ENCODE data around the gene MYOZ3. TPM values are rescaled to one million over a fixed set of nuclear protein-coding genes. Genes with fewer than 3 reads are reported as not detected.

Gene MYOZ3
- total RNA-seq, 1 experiment from 2014 or later = not detected

- Histone ChIP-seq H2AFZ (no peak overlapping the region), H3K4me3 (no peak overlapping the region), H4K20me1 (ENCODE audit: insufficient read depth) (no peaks in the 10 kb centered on the region), H3K36me3 (ENCODE audit: low read depth) (no peaks in the 10 kb centered on the region), H3K79me2 (ENCODE audit: low read depth) (no peaks in the 10 kb centered on the region), H3K9me3 (ENCODE audit: insufficient read depth, low read depth) (no peaks in the 10 kb centered on the region), H3K27me3 (ENCODE audit: insufficient read depth, low read depth) (peaks cover 10% of the 10 kb centered on the region; the same call in 1 of the 2 replicates), H3K9me2 (ENCODE audit: insufficient read depth) (no peaks in the 10 kb centered on the region), H3K4me1 (replicated peaks; ENCODE audit: insufficient read depth) (no peaks in the 10 kb centered on the region), H3K4me2 (no peak overlapping the region), H3F3A (ENCODE audit: insufficient read depth, low read depth) (no peaks in the 10 kb centered on the region), H3K27ac (no peak overlapping the region)
- ChIA-PET POLR2A (ENCODE audit: unreplicated experiment) (interaction anchor here (0.6 to 0.7 kb wide), 2 partner anchors 84 to 123 kb away, joined by 3 to 8 read pairs; no protein-coding TSS in a partner anchor), CTCF (no interaction called here)
- TF ChIP-seq EZH2 (IDR thresholded peaks at IDR 0.05; ENCODE audit: low read depth) = no peak
- TF ChIP-seq CTCF (conservative IDR thresholded peaks at IDR 0.05) = no peak
- intact Hi-C loops (cut with micrococcal nuclease; ENCODE audit: unreplicated experiment) = loop anchor here (5.0 kb wide), 1 partner anchor 201 kb away; no protein-coding TSS in a partner anchor
- no TSS peak for BruUV-seq (replicated peaks)
- no peak for DNase-seq
These were observed 2.9 kb upstream of the MYOZ3 start for GRCh38 chr5:150658121-150658520.

GRCh38 chr5:150658699-150659265 is 2.3 kb upstream of the MYOZ3 start:
- ChIA-PET POLR2A (ENCODE audit: unreplicated experiment) (interaction anchor here (0.6 kb wide), 1 partner anchor 124 kb away, joined by 3 read pairs; no protein-coding TSS in a partner anchor), CTCF (no interaction called here)
- H3K4me3 ChIP-seq = no peak overlapping the region
- peaks cover 10% of the 10 kb centered on the region; the same call in 1 of the 2 replicates for H3K27me3 ChIP-seq (ENCODE audit: insufficient read depth, low read depth)
- DNase-seq = no peak
- H3K9me2 ChIP-seq (ENCODE audit: insufficient read depth) = no peaks in the 10 kb centered on the region
- BruUV-seq (replicated peaks) = no TSS peak
- H3K36me3 ChIP-seq (ENCODE audit: low read depth) = no peaks in the 10 kb centered on the region
- H3F3A ChIP-seq (ENCODE audit: insufficient read depth, low read depth) = no peaks in the 10 kb centered on the region
- H4K20me1 ChIP-seq (ENCODE audit: insufficient read depth) = no peaks in the 10 kb centered on the region
- no peaks in the 10 kb centered on the region for H3K79me2 ChIP-seq (ENCODE audit: low read depth)
- H3K9me3 ChIP-seq (ENCODE audit: insufficient read depth, low read depth) = no peaks in the 10 kb centered on the region
- H3K27ac ChIP-seq = no peak overlapping the region
- H2AFZ ChIP-seq = no peak overlapping the region
- intact Hi-C loops (cut with micrococcal nuclease; ENCODE audit: unreplicated experiment) = loop anchor here (5.0 kb wide), 1 partner anchor 201 kb away; no protein-coding TSS in a partner anchor
- H3K4me1 ChIP-seq (replicated peaks; ENCODE audit: insufficient read depth) = no peaks in the 10 kb centered on the region
- H3K4me2 ChIP-seq = no peak overlapping the region
- TF ChIP-seq EZH2 (IDR thresholded peaks at IDR 0.05; ENCODE audit: low read depth) (no peak), CTCF (conservative IDR thresholded peaks at IDR 0.05) (no peak)

GRCh38 chr5:150659360-150660107 is 1.5 kb upstream of the MYOZ3 start:
- H3K9me2 ChIP-seq (ENCODE audit: insufficient read depth) = no peaks in the 10 kb centered on the region
- no peak overlapping the region for H3K4me2 ChIP-seq
- BruUV-seq (replicated peaks) = no TSS peak
- peaks cover 15% of the 10 kb centered on the region for H3K27me3 ChIP-seq (ENCODE audit: insufficient read depth, low read depth)
- DNase-seq = no peak
- H3K4me3 ChIP-seq = no peak overlapping the region
- intact Hi-C loops (cut with micrococcal nuclease; ENCODE audit: unreplicated experiment) = loop anchor here (5.0 kb wide), 1 partner anchor 202 kb away; no protein-coding TSS in a partner anchor
- H3F3A ChIP-seq (ENCODE audit: insufficient read depth, low read depth) = no peaks in the 10 kb centered on the region
- no peak overlapping the region for H3K27ac ChIP-seq
- POLR2A ChIA-PET (ENCODE audit: unreplicated experiment) = no interaction called here
- no peak for TF ChIP-seq EZH2 (IDR thresholded peaks at IDR 0.05; ENCODE audit: low read depth)
- no peaks in the 10 kb centered on the region for H3K9me3 ChIP-seq (ENCODE audit: insufficient read depth, low read depth)
- H3K36me3 ChIP-seq (ENCODE audit: low read depth) = no peaks in the 10 kb centered on the region
- H3K79me2 ChIP-seq (ENCODE audit: low read depth) = no peaks in the 10 kb centered on the region
- no peaks in the 10 kb centered on the region for H4K20me1 ChIP-seq (ENCODE audit: insufficient read depth)
- H2AFZ ChIP-seq = no peak overlapping the region
- H3K4me1 ChIP-seq (replicated peaks; ENCODE audit: insufficient read depth) = no peaks in the 10 kb centered on the region
- CTCF ChIA-PET = interaction anchor here (0.6 kb wide), 1 partner anchor 13 kb away, joined by 4 read pairs; no protein-coding TSS in a partner anchor
